ENCODE measurements around the gene TFIP11. TPM values are rescaled to one million over a fixed set of nuclear protein-coding genes. Genes with fewer than 3 reads are reported as not detected.
A peak's percentile ranks its signal among the peaks of the same experiment; 100 is the strongest.

Gene TFIP11
- total and polyA plus RNA-seq, 5 donors from 2014 or later, result 31.9 to 109 (median 40.8) TPM

- Histone ChIP-seq H3K4me3 (ENCODE audit: low read depth, low read length) (no peak overlapping the region), H3K4me1 (ENCODE audit: control insufficient read depth, insufficient read depth, low read length, poor library complexity, severe bottlenecking) (peaks cover 4% of the 10 kb centered on the region), H3K27me3 (ENCODE audit: control insufficient read depth, insufficient read depth, low read length) (no peaks in the 10 kb centered on the region), H3K36me3 (ENCODE audit: control insufficient read depth, insufficient read depth, low read length) (no peaks in the 10 kb centered on the region), H3K9me3 (ENCODE audit: control insufficient read depth in 2 of 2, low read length in 2 of 2) (no peaks in the 10 kb centered on the region), H3K27ac (ENCODE audit: insufficient read depth, low read length, poor library complexity, severe bottlenecking) (no peak overlapping the region)
- ATAC-seq (ENCODE audit: low read depth in 2 of 2) (no peak), DNase-seq (no peak)
- H3K4me3 Mint-ChIP-seq, result no peak overlapping the region
- peaks cover 8% of the 10 kb centered on the region for H3K36me3 Mint-ChIP-seq
- peaks cover 5 to 28% (median 11%) of the 10 kb centered on the region in 4 donors for H3K4me1 Mint-ChIP-seq
- H3K27me3 Mint-ChIP-seq, result no peaks in the 10 kb centered on the region
- no peaks in the 10 kb centered on the region for H3K9me3 Mint-ChIP-seq
- no peak overlapping the region for H3K27ac Mint-ChIP-seq
Measured at GRCh38 chr22:26553056-26553752, 40.9 kb upstream of the TFIP11 start.

DNA sequence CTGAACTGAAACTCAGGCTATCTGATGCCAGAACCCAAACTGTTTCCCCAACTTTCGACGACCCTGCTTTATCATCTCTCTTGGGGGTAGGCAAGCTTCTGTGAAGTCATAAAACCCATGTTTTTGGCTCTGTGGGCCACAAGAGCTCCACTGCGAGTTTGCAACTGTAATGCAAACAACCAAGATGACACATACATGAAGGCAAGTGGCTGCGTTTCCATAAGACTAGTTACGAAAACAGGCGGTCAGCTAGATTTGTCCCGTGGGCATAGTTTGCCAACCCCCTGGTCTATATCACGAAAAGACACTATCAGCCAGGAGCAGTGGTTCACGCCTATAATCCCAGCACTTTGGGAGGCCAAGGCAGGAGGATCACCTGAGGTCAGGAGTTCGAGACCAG lies 40.2 kb upstream of the TFIP11 start:
- peaks cover 4% of the 10 kb centered on the region for H3K4me1 ChIP-seq (ENCODE audit: control insufficient read depth, insufficient read depth, low read length, poor library complexity, severe bottlenecking)
- no peaks in the 10 kb centered on the region for H3K9me3 ChIP-seq (ENCODE audit: control insufficient read depth in 2 of 2, low read length in 2 of 2)
- H3K27ac ChIP-seq (ENCODE audit: insufficient read depth, low read length, poor library complexity, severe bottlenecking), result no peak overlapping the region
- no peak overlapping the region for H3K4me3 ChIP-seq (ENCODE audit: low read depth, low read length)
- ATAC-seq (ENCODE audit: low read depth in 2 of 2), result no peak
- no peak for DNase-seq
- no peaks in the 10 kb centered on the region for H3K27me3 Mint-ChIP-seq
- no peaks in the 10 kb centered on the region for H3K36me3 ChIP-seq (ENCODE audit: control insufficient read depth, insufficient read depth, low read length)
- peak overlapping the region in 1 of 3 donors; percentile 47 for H3K27ac Mint-ChIP-seq
- H3K9me3 Mint-ChIP-seq, result no peaks in the 10 kb centered on the region
- H3K4me1 Mint-ChIP-seq, result peaks cover 5 to 33% (median 12%) of the 10 kb centered on the region in 4 donors
- H3K36me3 Mint-ChIP-seq, result peaks cover 8% of the 10 kb centered on the region
- H3K27me3 ChIP-seq (ENCODE audit: control insufficient read depth, insufficient read depth, low read length), result no peaks in the 10 kb centered on the region
- H3K4me3 Mint-ChIP-seq, result no peak overlapping the region

- Mint-ChIP-seq H3K36me3 (peaks cover 6% of the 10 kb centered on the region), H3K4me1 (peaks cover 5 to 38% (median 14%) of the 10 kb centered on the region in 4 donors), H3K27ac (no peak overlapping the region), H3K4me3 (no peak overlapping the region), H3K9me3 (no peaks in the 10 kb centered on the region), H3K27me3 (no peaks in the 10 kb centered on the region)
- no peak for DNase-seq
- H3K27me3 ChIP-seq (ENCODE audit: control insufficient read depth, insufficient read depth, low read length), result no peaks in the 10 kb centered on the region
- no peaks in the 10 kb centered on the region for H3K9me3 ChIP-seq (ENCODE audit: control insufficient read depth in 2 of 2, low read length in 2 of 2)
- H3K4me3 ChIP-seq (ENCODE audit: low read depth, low read length), result no peak overlapping the region
- H3K27ac ChIP-seq (ENCODE audit: insufficient read depth, low read length, poor library complexity, severe bottlenecking), result no peak overlapping the region
- H3K4me1 ChIP-seq (ENCODE audit: control insufficient read depth, insufficient read depth, low read length, poor library complexity, severe bottlenecking), result peaks cover 4% of the 10 kb centered on the region
- no peak for ATAC-seq (ENCODE audit: low read depth in 2 of 2)
- no peaks in the 10 kb centered on the region for H3K36me3 ChIP-seq (ENCODE audit: control insufficient read depth, insufficient read depth, low read length)
Measured at GRCh38 chr22:26551568-26551967, 39.3 kb upstream of the TFIP11 start.

- Histone ChIP-seq H3K9me3 (ENCODE audit: control insufficient read depth in 2 of 2, low read length in 2 of 2) (no peaks in the 10 kb centered on the region), H3K36me3 (ENCODE audit: control insufficient read depth, insufficient read depth, low read length) (no peaks in the 10 kb centered on the region), H3K4me1 (ENCODE audit: control insufficient read depth, insufficient read depth, low read length, poor library complexity, severe bottlenecking) (peaks cover 4% of the 10 kb centered on the region), H3K4me3 (ENCODE audit: low read depth, low read length) (no peak overlapping the region), H3K27me3 (ENCODE audit: control insufficient read depth, insufficient read depth, low read length) (no peaks in the 10 kb centered on the region), H3K27ac (ENCODE audit: insufficient read depth, low read length, poor library complexity, severe bottlenecking) (no peak overlapping the region)
- no peak overlapping the region for H3K4me3 Mint-ChIP-seq
- no peaks in the 10 kb centered on the region for H3K9me3 Mint-ChIP-seq
- ATAC-seq (ENCODE audit: low read depth in 2 of 2) (no peak), DNase-seq (no peak)
- no peak overlapping the region for H3K27ac Mint-ChIP-seq
- H3K4me1 Mint-ChIP-seq, result peaks cover 5 to 33% (median 15%) of the 10 kb centered on the region in 4 donors
- peaks cover 8% of the 10 kb centered on the region for H3K36me3 Mint-ChIP-seq
- H3K27me3 Mint-ChIP-seq, result no peaks in the 10 kb centered on the region
Measured at GRCh38 chr22:26550498-26551033, 38.3 kb upstream of the TFIP11 start.

DNA sequence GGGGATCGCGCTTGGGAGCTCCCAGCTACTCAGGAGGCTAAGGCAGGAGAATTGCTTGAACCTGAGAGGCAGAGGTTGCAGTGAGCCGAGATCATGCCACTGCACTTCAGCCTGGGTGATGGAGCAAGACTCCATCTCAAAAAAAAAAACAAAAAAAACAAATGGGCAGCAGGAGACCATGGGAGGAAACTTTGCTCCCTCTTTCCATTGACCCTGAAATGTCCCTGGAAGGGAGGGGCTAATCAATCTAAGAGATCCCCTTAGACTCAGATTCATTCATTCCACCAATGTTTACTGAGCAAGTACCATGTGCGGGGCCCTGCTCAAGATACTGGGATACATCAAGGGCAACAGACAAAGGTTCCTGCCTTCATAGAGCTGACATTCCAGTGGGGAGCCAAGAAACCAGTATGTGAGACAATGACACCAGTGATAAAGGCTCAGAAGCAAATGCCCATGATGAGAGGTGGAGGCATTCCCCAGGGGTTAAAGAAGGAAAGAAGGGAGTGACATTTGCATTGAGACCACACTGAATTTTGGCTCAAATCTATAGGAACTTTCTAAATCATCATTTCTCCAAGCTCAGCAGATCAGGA lies 37.7 kb upstream of the TFIP11 start:
- H3K4me1 Mint-ChIP-seq, result peaks cover 5 to 33% (median 16%) of the 10 kb centered on the region in 4 donors
- ATAC-seq (ENCODE audit: low read depth in 2 of 2), result no peak

DNA sequence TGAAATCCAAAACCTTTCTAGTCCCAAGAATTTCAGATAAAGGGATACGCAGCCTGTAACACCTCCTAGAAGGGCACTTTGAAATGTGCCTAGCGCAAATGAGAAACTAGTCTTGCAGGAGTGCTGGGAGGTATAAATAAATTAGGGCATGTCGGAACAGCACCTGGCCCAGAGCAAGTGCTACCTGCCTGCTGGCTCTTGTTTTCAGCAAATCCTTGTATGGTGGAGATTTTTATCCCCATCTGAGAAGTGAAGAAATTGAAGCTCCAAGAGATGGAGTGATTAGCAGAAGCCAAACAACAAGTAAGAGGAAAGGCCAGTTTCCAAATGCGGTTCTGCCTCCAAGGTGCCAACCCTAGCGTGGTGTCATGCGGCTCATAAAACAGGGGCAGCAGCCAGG lies 36.7 kb upstream of the TFIP11 start:
- peaks cover 5 to 33% (median 16%) of the 10 kb centered on the region in 4 donors for H3K4me1 Mint-ChIP-seq

More for the DNA sequence above, 37.7 kb upstream of the TFIP11 start:
- Mint-ChIP-seq H3K9me3 (no peaks in the 10 kb centered on the region), H3K27me3 (no peaks in the 10 kb centered on the region), H3K4me3 (no peak overlapping the region), H3K27ac (no peak overlapping the region), H3K36me3 (peaks cover 8% of the 10 kb centered on the region)
- Histone ChIP-seq H3K4me3 (ENCODE audit: low read depth, low read length) (no peak overlapping the region), H3K27me3 (ENCODE audit: control insufficient read depth, insufficient read depth, low read length) (no peaks in the 10 kb centered on the region), H3K27ac (ENCODE audit: insufficient read depth, low read length, poor library complexity, severe bottlenecking) (no peak overlapping the region), H3K4me1 (ENCODE audit: control insufficient read depth, insufficient read depth, low read length, poor library complexity, severe bottlenecking) (peaks cover 4% of the 10 kb centered on the region), H3K9me3 (ENCODE audit: control insufficient read depth in 2 of 2, low read length in 2 of 2) (no peaks in the 10 kb centered on the region), H3K36me3 (ENCODE audit: control insufficient read depth, insufficient read depth, low read length) (no peaks in the 10 kb centered on the region)
- no peak for DNase-seq

GRCh38 chr22:26548303-26548702 lies 36.0 kb upstream of the TFIP11 start:
- H3K4me3 Mint-ChIP-seq, result no peak overlapping the region
- peak overlapping the region in 1 of 3 donors; percentile 86 for H3K27ac Mint-ChIP-seq
- H3K4me1 Mint-ChIP-seq, result peaks cover 0 to 29% (median 11%) of the 10 kb centered on the region in 4 donors
- no peaks in the 10 kb centered on the region for H3K4me1 ChIP-seq (ENCODE audit: control insufficient read depth, insufficient read depth, low read length, poor library complexity, severe bottlenecking)
- peaks cover 8% of the 10 kb centered on the region for H3K36me3 Mint-ChIP-seq
- no peaks in the 10 kb centered on the region for H3K9me3 ChIP-seq (ENCODE audit: control insufficient read depth in 2 of 2, low read length in 2 of 2)
- H3K27ac ChIP-seq (ENCODE audit: insufficient read depth, low read length, poor library complexity, severe bottlenecking), result no peak overlapping the region
- no peaks in the 10 kb centered on the region for H3K27me3 Mint-ChIP-seq
- H3K9me3 Mint-ChIP-seq, result no peaks in the 10 kb centered on the region
- ATAC-seq (ENCODE audit: low read depth in 2 of 2), result no peak
- DNase-seq, result no peak
- H3K36me3 ChIP-seq (ENCODE audit: control insufficient read depth, insufficient read depth, low read length), result peaks cover 5% of the 10 kb centered on the region
- H3K27me3 ChIP-seq (ENCODE audit: control insufficient read depth, insufficient read depth, low read length), result no peaks in the 10 kb centered on the region
- H3K4me3 ChIP-seq (ENCODE audit: low read depth, low read length), result no peak overlapping the region

More for the DNA sequence above, 36.7 kb upstream of the TFIP11 start:
- H3K9me3 ChIP-seq (ENCODE audit: control insufficient read depth in 2 of 2, low read length in 2 of 2), result no peaks in the 10 kb centered on the region
- H3K27ac ChIP-seq (ENCODE audit: insufficient read depth, low read length, poor library complexity, severe bottlenecking), result no peak overlapping the region
- Mint-ChIP-seq H3K4me3 (no peak overlapping the region), H3K27me3 (no peaks in the 10 kb centered on the region), H3K27ac (no peak overlapping the region), H3K36me3 (peaks cover 8% of the 10 kb centered on the region), H3K9me3 (no peaks in the 10 kb centered on the region)
- ATAC-seq (ENCODE audit: low read depth in 2 of 2) (no peak), DNase-seq (no peak)
- no peak overlapping the region for H3K4me3 ChIP-seq (ENCODE audit: low read depth, low read length)
- no peaks in the 10 kb centered on the region for H3K27me3 ChIP-seq (ENCODE audit: control insufficient read depth, insufficient read depth, low read length)
- H3K36me3 ChIP-seq (ENCODE audit: control insufficient read depth, insufficient read depth, low read length), result peaks cover 3% of the 10 kb centered on the region
- H3K4me1 ChIP-seq (ENCODE audit: control insufficient read depth, insufficient read depth, low read length, poor library complexity, severe bottlenecking), result no peaks in the 10 kb centered on the region
